ENCODE data around the gene AIP. TPM values are rescaled to one million over a fixed set of nuclear protein-coding genes. Genes with fewer than 3 reads are reported as not detected.

Gene AIP
- total and polyA plus RNA-seq, 9 of the 15 experiments (the other 6 are each of a cell fraction or from before 2014, with no cell fraction given): 5.2 to 92.5 (median 52.7) TPM

- TF ChIP-seq, protein P1, sequence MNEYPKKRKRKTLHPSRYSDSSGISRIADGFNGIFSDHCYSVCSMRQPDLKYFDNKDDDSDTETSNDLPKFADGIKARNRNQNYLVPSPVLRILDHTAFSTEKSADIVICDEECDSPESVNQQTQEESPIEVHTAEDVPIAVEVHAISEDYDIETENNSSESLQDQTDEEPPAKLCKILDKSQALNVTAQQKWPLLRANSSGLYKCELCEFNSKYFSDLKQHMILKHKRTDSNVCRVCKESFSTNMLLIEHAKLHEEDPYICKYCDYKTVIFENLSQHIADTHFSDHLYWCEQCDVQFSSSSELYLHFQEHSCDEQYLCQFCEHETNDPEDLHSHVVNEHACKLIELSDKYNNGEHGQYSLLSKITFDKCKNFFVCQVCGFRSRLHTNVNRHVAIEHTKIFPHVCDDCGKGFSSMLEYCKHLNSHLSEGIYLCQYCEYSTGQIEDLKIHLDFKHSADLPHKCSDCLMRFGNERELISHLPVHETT (CRISPR knock-in tag; conservative IDR thresholded peaks at IDR 0.05 in 1 of 2, IDR thresholded peaks at IDR 0.05 in 1 of 2): peak in 1 of 2 experiments; percentile 69; a peak in 1 of 4 replicates
- TF ChIP-seq, protein P2, sequence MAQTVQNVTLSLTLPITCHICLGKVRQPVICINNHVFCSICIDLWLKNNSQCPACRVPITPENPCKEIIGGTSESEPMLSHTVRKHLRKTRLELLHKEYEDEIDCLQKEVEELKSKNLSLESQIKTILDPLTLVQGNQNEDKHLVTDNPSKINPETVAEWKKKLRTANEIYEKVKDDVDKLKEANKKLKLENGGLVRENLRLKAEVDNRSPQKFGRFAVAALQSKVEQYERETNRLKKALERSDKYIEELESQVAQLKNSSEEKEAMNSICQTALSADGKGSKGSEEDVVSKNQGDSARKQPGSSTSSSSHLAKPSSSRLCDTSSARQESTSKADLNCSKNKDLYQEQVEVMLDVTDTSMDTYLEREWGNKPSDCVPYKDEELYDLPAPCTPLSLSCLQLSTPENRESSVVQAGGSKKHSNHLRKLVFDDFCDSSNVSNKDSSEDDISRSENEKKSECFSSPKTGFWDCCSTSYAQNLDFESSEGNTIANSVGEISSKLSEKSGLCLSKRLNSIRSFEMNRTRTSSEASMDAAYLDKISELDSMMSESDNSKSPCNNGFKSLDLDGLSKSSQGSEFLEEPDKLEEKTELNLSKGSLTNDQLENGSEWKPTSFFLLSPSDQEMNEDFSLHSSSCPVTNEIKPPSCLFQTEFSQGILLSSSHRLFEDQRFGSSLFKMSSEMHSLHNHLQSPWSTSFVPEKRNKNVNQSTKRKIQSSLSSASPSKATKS (CRISPR knock-in tag; IDR thresholded peaks at IDR 0.05): no peak
- TF ChIP-seq DPF2 (IDR thresholded peaks at IDR 0.05) (peak; percentile 43; the same call in 1 of the 2 replicates), KDM4B (IDR thresholded peaks at IDR 0.05; ENCODE audit: borderline replicate concordance in 2 of 2, low read depth in 1 of 2) (no peak), TCFL5 (CRISPR knock-in tag; conservative IDR thresholded peaks at IDR 0.05) (no peak), ZNF785 (CRISPR knock-in tag; IDR thresholded peaks at IDR 0.05) (no peak), KLF10 (CRISPR knock-in tag; IDR thresholded peaks at IDR 0.05) (no peak), FOSL1 (tag; conservative IDR thresholded peaks at IDR 0.05) (no peak), RFX1 (IDR thresholded peaks at IDR 0.05) (no peak), POLR2G (IDR thresholded peaks at IDR 0.05; ENCODE audit: low read depth, low read length) (peak; percentile 95), CXXC5 (CRISPR knock-in tag; IDR thresholded peaks at IDR 0.05) (0 out of 2 replicates have a peak, but pooled peaks have one; percentile 79), ELF4 (CRISPR knock-in tag; IDR thresholded peaks at IDR 0.05) (no peak; the same call in 1 of the 2 replicates), HNRNPK (IDR thresholded peaks at IDR 0.05; ENCODE audit: low read depth, low read length, poor library complexity, severe bottlenecking) (no peak)
- TF ChIP-seq, protein P3, sequence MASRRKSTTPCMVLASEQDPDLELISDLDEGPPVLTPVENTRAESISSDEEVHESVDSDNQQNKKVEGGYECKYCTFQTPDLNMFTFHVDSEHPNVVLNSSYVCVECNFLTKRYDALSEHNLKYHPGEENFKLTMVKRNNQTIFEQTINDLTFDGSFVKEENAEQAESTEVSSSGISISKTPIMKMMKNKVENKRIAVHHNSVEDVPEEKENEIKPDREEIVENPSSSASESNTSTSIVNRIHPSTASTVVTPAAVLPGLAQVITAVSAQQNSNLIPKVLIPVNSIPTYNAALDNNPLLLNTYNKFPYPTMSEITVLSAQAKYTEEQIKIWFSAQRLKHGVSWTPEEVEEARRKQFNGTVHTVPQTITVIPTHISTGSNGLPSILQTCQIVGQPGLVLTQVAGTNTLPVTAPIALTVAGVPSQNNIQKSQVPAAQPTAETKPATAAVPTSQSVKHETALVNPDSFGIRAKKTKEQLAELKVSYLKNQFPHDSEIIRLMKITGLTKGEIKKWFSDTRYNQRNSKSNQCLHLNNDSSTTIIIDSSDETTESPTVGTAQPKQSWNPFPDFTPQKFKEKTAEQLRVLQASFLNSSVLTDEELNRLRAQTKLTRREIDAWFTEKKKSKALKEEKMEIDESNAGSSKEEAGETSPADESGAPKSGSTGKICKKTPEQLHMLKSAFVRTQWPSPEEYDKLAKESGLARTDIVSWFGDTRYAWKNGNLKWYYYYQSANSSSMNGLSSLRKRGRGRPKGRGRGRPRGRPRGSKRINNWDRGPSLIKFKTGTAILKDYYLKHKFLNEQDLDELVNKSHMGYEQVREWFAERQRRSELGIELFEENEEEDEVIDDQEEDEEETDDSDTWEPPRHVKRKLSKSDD (conservative IDR thresholded peaks at IDR 0.05; ENCODE audit: low read length): no peak
- TF ChIP-seq, protein P4, sequence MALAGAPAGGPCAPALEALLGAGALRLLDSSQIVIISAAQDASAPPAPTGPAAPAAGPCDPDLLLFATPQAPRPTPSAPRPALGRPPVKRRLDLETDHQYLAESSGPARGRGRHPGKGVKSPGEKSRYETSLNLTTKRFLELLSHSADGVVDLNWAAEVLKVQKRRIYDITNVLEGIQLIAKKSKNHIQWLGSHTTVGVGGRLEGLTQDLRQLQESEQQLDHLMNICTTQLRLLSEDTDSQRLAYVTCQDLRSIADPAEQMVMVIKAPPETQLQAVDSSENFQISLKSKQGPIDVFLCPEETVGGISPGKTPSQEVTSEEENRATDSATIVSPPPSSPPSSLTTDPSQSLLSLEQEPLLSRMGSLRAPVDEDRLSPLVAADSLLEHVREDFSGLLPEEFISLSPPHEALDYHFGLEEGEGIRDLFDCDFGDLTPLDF (CRISPR knock-in tag; IDR thresholded peaks at IDR 0.05): peak; percentile 62; the same call in 1 of the 2 replicates
- TF ChIP-seq, protein P5, sequence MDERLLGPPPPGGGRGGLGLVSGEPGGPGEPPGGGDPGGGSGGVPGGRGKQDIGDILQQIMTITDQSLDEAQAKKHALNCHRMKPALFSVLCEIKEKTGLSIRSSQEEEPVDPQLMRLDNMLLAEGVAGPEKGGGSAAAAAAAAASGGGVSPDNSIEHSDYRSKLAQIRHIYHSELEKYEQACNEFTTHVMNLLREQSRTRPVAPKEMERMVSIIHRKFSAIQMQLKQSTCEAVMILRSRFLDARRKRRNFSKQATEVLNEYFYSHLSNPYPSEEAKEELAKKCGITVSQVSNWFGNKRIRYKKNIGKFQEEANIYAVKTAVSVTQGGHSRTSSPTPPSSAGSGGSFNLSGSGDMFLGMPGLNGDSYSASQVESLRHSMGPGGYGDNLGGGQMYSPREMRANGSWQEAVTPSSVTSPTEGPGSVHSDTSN (CRISPR knock-in tag; IDR thresholded peaks at IDR 0.05; ENCODE audit: low read depth): peak; percentile 76
- TF ChIP-seq, protein P5 (tag; conservative IDR thresholded peaks at IDR 0.05; ENCODE audit: low read depth): peak; percentile 97
These were observed 25.1 kb downstream of the AIP start, which contains the start of gene CDK2AP2 (continued) for GRCh38 chr11:67507864-67508485.

Measured in K562 (cell line).